ENCODE measurements around the gene FOXP1. TPM values are rescaled to one million over a fixed set of nuclear protein-coding genes. Genes with fewer than 3 reads are reported as not detected.

FOXP1 gene
- polyA plus RNA-seq, 1 donor from 2014 or later: 5.6 TPM

GRCh38 chr3:71135373-71136088, 448.0 kb downstream of the FOXP1 start:
- Histone ChIP-seq H2AFZ (ENCODE audit: low read depth, low read length) (no peak overlapping the region), H3K9ac (ENCODE audit: low read length) (no peak overlapping the region), H3K36me3 (ENCODE audit: insufficient read depth, low read length) (no peaks in the 10 kb centered on the region), H3K4me3 (ENCODE audit: low read length) (no peak overlapping the region), H3K27me3 (ENCODE audit: insufficient read depth, low read depth, low read length) (no peaks in the 10 kb centered on the region), H3K79me2 (replicated peaks; ENCODE audit: insufficient read depth, low read length) (no peaks in the 10 kb centered on the region), H3F3A (ENCODE audit: insufficient read depth, low read length, poor library complexity, severe bottlenecking) (peaks cover 4% of the 10 kb centered on the region), H3K9me2 (ENCODE audit: insufficient read depth, low read length) (no peaks in the 10 kb centered on the region), H3K9me3 (ENCODE audit: low read length) (no peaks in the 10 kb centered on the region), H3K27ac (ENCODE audit: low read length) (peak overlapping the region; percentile 8), H4K20me1 (ENCODE audit: insufficient read depth) (no peaks in the 10 kb centered on the region), H3K4me2 (ENCODE audit: low read length) (no peak overlapping the region)
- TF ChIP-seq CTCF (IDR thresholded peaks at IDR 0.05; ENCODE audit: poor library complexity, severe bottlenecking) (no peak), RAD21 (conservative IDR thresholded peaks at IDR 0.05) (no peak), POLR2AphosphoS5 (IDR thresholded peaks at IDR 0.05) (no peak), EZH2 (IDR thresholded peaks at IDR 0.05; ENCODE audit: borderline replicate concordance, insufficient read depth, low read length, poor library complexity, severe bottlenecking) (no peak)

- TF ChIP-seq CTCF (IDR thresholded peaks at IDR 0.05; ENCODE audit: poor library complexity, severe bottlenecking) (no peak), REST (IDR thresholded peaks at IDR 0.05; ENCODE audit: borderline replicate concordance) (no peak), RAD21 (conservative IDR thresholded peaks at IDR 0.05) (no peak), TAF1 (IDR thresholded peaks at IDR 0.05; ENCODE audit: low read depth) (no peak)
- H3K4me3 ChIP-seq (ENCODE audit: low read length): no peak overlapping the region
- peaks cover 10% of the 10 kb centered on the region for H3F3A ChIP-seq (ENCODE audit: insufficient read depth, low read length, poor library complexity, severe bottlenecking)
- no peak overlapping the region for H3K27ac ChIP-seq (ENCODE audit: low read length)
- no peak overlapping the region for H3K4me2 ChIP-seq (ENCODE audit: low read length)
- no peak overlapping the region for H2AFZ ChIP-seq (ENCODE audit: low read depth, low read length)
- H3K79me2 ChIP-seq (replicated peaks; ENCODE audit: insufficient read depth, low read length): no peaks in the 10 kb centered on the region
- no peak overlapping the region for H3K9ac ChIP-seq (ENCODE audit: low read length)
- no peaks in the 10 kb centered on the region for H3K9me2 ChIP-seq (ENCODE audit: insufficient read depth, low read length)
- H4K20me1 ChIP-seq (ENCODE audit: insufficient read depth): no peaks in the 10 kb centered on the region
- no peaks in the 10 kb centered on the region for H3K27me3 ChIP-seq (ENCODE audit: insufficient read depth, low read depth, low read length)
- no peaks in the 10 kb centered on the region for H3K9me3 ChIP-seq (ENCODE audit: low read length)
- no peaks in the 10 kb centered on the region for H3K36me3 ChIP-seq (ENCODE audit: insufficient read depth, low read length)
Measured at GRCh38 chr3:71134521-71134920, 449.0 kb downstream of the FOXP1 start.
